Endothelial cell of umbilical vein (primary cell): Measurements from ENCODE around the gene KCNQ1OT1. TPM values are rescaled to one million over a fixed set of nuclear protein-coding genes. Genes with fewer than 3 reads are reported as not detected.

Experiments
- BruUV-seq: library from RNA; stranded (reverse); fragments of 400-500 nt; replicated peaks from 2 replicates; lab custom pipeline; 2021; lab: Mats Ljungman, UMichigan
- CTCF ChIA-PET: fragments of 300-600, 350-600 bp; sonication (Branson Sonifier 250); formaldehyde crosslinking; loops from one replicate; lab custom pipeline; 2021; ENCODE audit warnings: antibody characterized with exemption, inconsistent platforms; lab: Charles Lee
- POLR2A ChIA-PET: fragments of 300-600, 350-600 bp; sonication (Branson Sonifier 250); formaldehyde crosslinking; loops from one replicate; lab custom pipeline; 2021; ENCODE audit warnings: antibody characterized with exemption, inconsistent platforms; lab: Charles Lee
- DNase-seq: peaks from one replicate; pipeline ENCODE4 v3.0.0-alpha.2; 2011; ENCODE audit warnings: low read depth, low spot score
- FAIRE-seq: peaks from 2 replicates; lab custom pipeline; 2011; peaks lifted over from hg19 to GRCh38; lab: Jason Lieb, UNC
- H2AFZ ChIP-seq: 2 replicates; pipeline ENCODE4 v1.6.0; 2012; ENCODE audit warnings: low read depth, low read length, control low read depth, inconsistent platforms
- H3K27ac ChIP-seq: 2 replicates; pipeline ENCODE4 v1.5.1; 2011; ENCODE audit warnings: low read depth, mild to moderate bottlenecking, control low read depth, low read length, moderate library complexity; ENCODE audit not compliant: insufficient read depth
- H3K27me3 ChIP-seq, 2 experiments: 2 replicates each; pipeline versions ENCODE4 v1.6.0 to v1.6.1; 2011; ENCODE audit warnings: low read length in 2 of 2, mixed read lengths in 1 of 2; ENCODE audit not compliant: control insufficient read depth in 2 of 2, insufficient read depth in 2 of 2
- H3K36me3 ChIP-seq, 2 experiments: 2 replicates in 1 of 2; 3 replicates in 1 of 2; pipeline ENCODE4 v1.5.1; 2011; ENCODE audit warnings: low read length in 2 of 2, mild to moderate bottlenecking in 1 of 2, moderate library complexity in 1 of 2; ENCODE audit not compliant: control insufficient read depth in 2 of 2, insufficient read depth in 2 of 2; ENCODE audit errors: extremely low read depth in 1 of 2
- H3K4me1 ChIP-seq: 3 replicates; pipeline ENCODE4 v1.5.1; 2011; ENCODE audit warnings: mild to moderate bottlenecking, low read length; ENCODE audit not compliant: control insufficient read depth, insufficient read depth; ENCODE audit errors: extremely low read depth
- H3K4me2 ChIP-seq: 2 replicates; pipeline ENCODE4 v1.6.1; 2011; ENCODE audit warnings: low read length, control low read depth, mixed read lengths; ENCODE audit not compliant: insufficient read depth
- H3K4me3 ChIP-seq, 3 experiments: fragments of 200-600 bp in 1 of 3; sonication (generic), shearing (Covaris generic) in 1 of 3; replicated peaks in 1 of 3; 2 replicates each; pipeline ENCODE4 v1.5.1; 2011 to 2016; ENCODE audit warnings: control low read depth in 3 of 3, low read length in 3 of 3, mild to moderate bottlenecking in 2 of 3, inconsistent platforms in 1 of 3, low read depth in 1 of 3, moderate library complexity in 1 of 3; ENCODE audit not compliant: insufficient read depth in 1 of 3
- H3K79me2 ChIP-seq: 2 replicates; pipeline ENCODE4 v1.6.0; 2012; ENCODE audit warnings: low read length, inconsistent platforms; ENCODE audit not compliant: control insufficient read depth, insufficient read depth
- H3K9ac ChIP-seq: replicated peaks from 2 replicates; pipeline ENCODE3; 2011; ENCODE audit warnings: low read length, control low read depth; ENCODE audit not compliant: insufficient read depth; ENCODE audit errors: extremely low read depth
- H3K9me1 ChIP-seq: replicated peaks from 3 replicates; pipeline ENCODE4 v1.6.0; 2011; ENCODE audit warnings: mild to moderate bottlenecking, low read length; ENCODE audit not compliant: control insufficient read depth, insufficient read depth; ENCODE audit errors: extremely low read depth
- H3K9me3 ChIP-seq: replicated peaks from 2 replicates; pipeline ENCODE4 v1.5.1; 2012; ENCODE audit warnings: low read length, inconsistent platforms; ENCODE audit not compliant: control insufficient read depth, insufficient read depth
- H4K20me1 ChIP-seq: replicated peaks from 2 replicates; pipeline ENCODE3; 2011; ENCODE audit warnings: mild to moderate bottlenecking, low read length; ENCODE audit not compliant: control insufficient read depth, insufficient read depth; ENCODE audit errors: extremely low read depth
- CTCF ChIP-seq, 2 donors: IDR thresholded peaks; 1 replicate in 1 of 2; 2 replicates in 1 of 2; pipeline ENCODE4 v1.5.1; 2011; ENCODE audit warnings: low read length in 2 of 2, mild to moderate bottlenecking in 2 of 2, moderate library complexity in 2 of 2, control low read depth in 1 of 2, inconsistent platforms in 1 of 2, low read depth in 1 of 2; ENCODE audit not compliant: insufficient read depth in 1 of 2; ENCODE audit errors: extremely low read depth in 1 of 2
- EZH2 ChIP-seq: IDR thresholded peaks from 2 replicates; pipeline ENCODE4 v1.6.1; 2012; ENCODE audit warnings: borderline replicate concordance, low read depth, mild to moderate bottlenecking, moderate library complexity, low read length, inconsistent platforms; ENCODE audit not compliant: severe bottlenecking
- FOS ChIP-seq: IDR thresholded peaks from 2 replicates; pipeline ENCODE4 v1.6.1; 2011; ENCODE audit warnings: mild to moderate bottlenecking, low read length, moderate library complexity, borderline replicate concordance; ENCODE audit not compliant: insufficient read depth
- GATA2 ChIP-seq: IDR thresholded peaks from 2 replicates; pipeline ENCODE4 v1.7.0; 2011; ENCODE audit warnings: low read depth, mild to moderate bottlenecking, moderate library complexity, mixed read lengths, low read length; ENCODE audit not compliant: insufficient read length, insufficient read depth
- JUN ChIP-seq: IDR thresholded peaks from 2 replicates; pipeline ENCODE4 v1.6.1; 2011; ENCODE audit warnings: borderline replicate concordance, low read depth; ENCODE audit not compliant: insufficient read length, insufficient read depth
- MYC ChIP-seq: IDR thresholded peaks from one replicate; pipeline ENCODE4 v1.6.1; 2011; ENCODE audit warnings: mild to moderate bottlenecking, low read depth, low read length
- POLR2A ChIP-seq: IDR thresholded peaks from 2 replicates; pipeline ENCODE4 v1.6.1; 2012; ENCODE audit warnings: low read depth, mild to moderate bottlenecking, control low read depth, low read length
- POLR2AphosphoS5 ChIP-seq: IDR thresholded peaks from 2 replicates; pipeline ENCODE4 v1.6.1; 2012; ENCODE audit warnings: low read depth, mild to moderate bottlenecking, control low read depth, low read length, moderate library complexity; ENCODE audit not compliant: insufficient read depth
- dilution Hi-C: fragments of 300-500 bp; cut with MboI; formaldehyde crosslinking; loops from one replicate; pipeline ENCODE4 v1.15.0; 2019; ENCODE audit warnings: low sequenced_read_pairs; ENCODE audit not compliant: extremely low pct_ligation_motif_present
- intact Hi-C: fragments of 100-400 bp; cut with micrococcal nuclease; formaldehyde crosslinking; loops from one replicate; pipeline ENCODE4 v1.10.0; 2022
- polyA plus RNA-seq, 4 experiments: library from polyadenylated mRNA; depleted of rRNA in 3 of 4; stranded (reverse) in 3 of 4; unstranded in 1 of 4; fragments of >200 nt; gene quantifications; 2 replicates each; pipeline versions ENCODE4 v1.2.1 to v1.2.3, GENCODE V29; 2011 to 2012; ENCODE audit warnings: missing spikeins in 1 of 4
- total RNA-seq: library from RNA; stranded (reverse); gene quantifications from 2 replicates; pipeline ENCODE4 v1.2.3, GENCODE V29; 2021
- TF ChIP-seq, protein P1 (sequence below): IDR thresholded peaks from 2 replicates; pipeline ENCODE4 v1.6.1; 2011; ENCODE audit not compliant: insufficient read depth, insufficient read length

KCNQ1OT1 gene
- total and polyA plus RNA-seq, 2 donors (not counting 3 experiments of a cell fraction or from before 2014, with no cell fraction given) = 0.11 to 1.8 TPM

- Histone ChIP-seq H3K27ac (no peak overlapping the region), H4K20me1 (no peaks in the 10 kb centered on the region), H3K27me3 (peaks cover 0 to 2% of the 10 kb centered on the region in 2 experiments), H3K9me3 (no peaks in the 10 kb centered on the region), H3K9me1 (no peaks in the 10 kb centered on the region), H3K4me3 (no peak overlapping the region), H3K36me3 (no peaks in the 10 kb centered on the region), H3K4me2 (no peak overlapping the region), H3K79me2 (no peaks in the 10 kb centered on the region), H3K4me1 (no peaks in the 10 kb centered on the region), H3K9ac (no peak overlapping the region), H2AFZ (no peak overlapping the region)
- no peak for FAIRE-seq
- dilution Hi-C loops = no loop called here
- no peak for DNase-seq
- POLR2A ChIA-PET = no interaction called here
- TF ChIP-seq FOS (no peak), EZH2 (no peak), POLR2AphosphoS5 (no peak), GATA2 (no peak), MYC (no peak), JUN (no peak), POLR2A (no peak), CTCF (IDR thresholded peaks at IDR 0.05; ENCODE audit: extremely low read depth in 1 of 2, insufficient read depth in 1 of 2, low read depth in 1 of 2, low read length in 2 of 2) (no peak)
- TF ChIP-seq, protein P1, sequence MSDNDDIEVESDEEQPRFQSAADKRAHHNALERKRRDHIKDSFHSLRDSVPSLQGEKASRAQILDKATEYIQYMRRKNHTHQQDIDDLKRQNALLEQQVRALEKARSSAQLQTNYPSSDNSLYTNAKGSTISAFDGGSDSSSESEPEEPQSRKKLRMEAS = no peak
- BruUV-seq = no TSS peak
- CTCF ChIA-PET = no interaction called here
- intact Hi-C loops = no loop called here
Measured at GRCh38 chr11:2713661-2714462, 14.1 kb upstream of the KCNQ1OT1 start.
